NCI-H774 (cell line): ENCODE data around the gene LRP1B.

Source experiments
- DNase-seq: peaks from one replicate; lab custom pipeline; 2025; lab: John Stamatoyannopoulos, UW

LRP1B gene

GRCh38 chr2:140892911-140893637 lies 1237.7 kb downstream of the LRP1B start:
- no peak for DNase-seq

GRCh38 chr2:140892436-140892835 lies 1238.4 kb downstream of the LRP1B start:
- no peak for DNase-seq

GRCh38 chr2:140891614-140892212 lies 1239.1 kb downstream of the LRP1B start:
- no peak for DNase-seq

GRCh38 chr2:140882671-140883620 lies 1247.9 kb downstream of the LRP1B start:
- DNase-seq: no peak

DNA sequence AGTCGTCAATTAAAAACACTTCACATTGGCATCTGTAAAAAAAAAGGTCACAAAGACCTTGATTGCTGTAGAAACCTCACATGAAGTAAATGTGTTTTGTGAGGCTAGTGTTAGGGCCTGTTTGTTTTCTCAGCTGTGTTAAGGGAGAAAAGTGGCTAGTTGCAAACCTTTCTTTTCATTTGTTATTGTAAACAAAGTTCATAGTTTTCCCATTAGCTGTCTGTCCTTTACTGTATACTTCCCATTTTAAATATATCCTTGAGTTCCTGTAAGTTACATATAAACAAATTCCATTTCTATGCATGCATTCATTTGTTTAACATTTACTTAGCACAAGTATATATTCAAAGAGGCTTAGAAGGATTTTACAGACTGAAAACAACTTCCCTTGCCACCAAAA lies 1250.2 kb downstream of the LRP1B start:
- peak; percentile 19 for DNase-seq

DNA sequence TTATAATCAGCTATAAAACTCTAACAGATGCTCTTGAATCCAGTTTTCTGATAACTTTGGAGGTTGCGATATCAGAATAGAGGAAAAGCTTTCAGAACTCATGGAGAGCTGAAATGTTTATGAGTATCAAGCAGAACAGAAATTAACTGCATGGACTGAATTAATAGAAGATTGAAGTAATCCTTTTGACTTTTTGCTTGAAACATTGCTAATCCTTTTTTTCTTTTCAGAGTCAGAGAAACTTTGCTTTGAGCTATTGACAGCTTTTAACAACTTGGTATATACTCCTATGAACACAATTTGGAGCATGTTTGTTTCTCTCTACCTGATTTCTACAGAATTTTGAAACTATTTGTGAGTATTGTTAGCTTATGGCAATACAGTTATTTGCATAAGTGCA lies 1254.8 kb downstream of the LRP1B start:
- no peak for DNase-seq

DNA sequence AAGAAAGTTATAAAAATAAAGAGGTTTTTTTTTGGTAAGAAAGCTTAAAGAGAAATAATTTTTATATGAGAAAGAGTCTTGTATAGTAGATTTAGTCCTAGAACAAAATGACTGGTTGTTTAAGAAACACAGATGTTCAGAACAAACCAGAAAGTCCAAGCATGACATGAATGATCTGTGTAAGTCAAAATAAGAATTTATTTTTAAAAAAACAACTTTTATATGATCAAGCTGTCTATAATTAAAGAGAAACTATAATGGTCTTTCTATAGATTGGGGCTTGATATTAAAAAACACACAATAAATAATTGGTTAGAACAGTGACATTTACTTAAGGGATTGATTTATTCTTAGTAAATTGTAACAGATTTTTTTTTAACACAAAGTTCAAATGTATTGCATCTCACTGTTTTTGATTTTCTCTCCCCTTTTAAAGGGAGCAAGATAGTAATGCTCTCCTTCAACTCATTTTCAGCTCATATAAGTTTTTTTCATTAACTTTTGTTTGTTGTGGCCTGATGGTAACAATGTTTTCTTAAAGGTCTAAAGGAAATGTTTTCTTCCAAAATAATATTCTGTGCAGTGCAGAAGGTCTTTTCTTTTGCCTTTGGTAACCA lies 1256.8 kb downstream of the LRP1B start:
- DNase-seq: no peak

DNA sequence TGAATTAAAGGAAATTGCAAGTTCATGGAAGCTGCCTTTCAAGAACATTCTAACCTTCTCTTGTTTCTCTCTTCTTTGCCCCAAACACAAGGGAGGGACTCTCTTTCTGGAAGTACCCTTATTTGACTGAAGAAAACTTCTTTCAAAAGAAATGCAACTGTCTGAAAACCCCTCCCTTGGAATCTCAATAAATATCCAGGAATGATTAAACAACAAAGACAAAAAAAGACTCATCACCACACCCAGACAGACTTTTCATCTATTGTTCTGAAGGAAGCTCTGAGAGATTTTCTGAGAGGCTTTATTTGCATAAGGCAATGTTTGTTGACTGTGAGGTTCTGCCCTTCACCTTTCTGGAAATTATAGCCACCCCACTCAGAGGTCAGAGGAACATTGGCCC lies 1260.9 kb downstream of the LRP1B start:
- DNase-seq: no peak

DNA sequence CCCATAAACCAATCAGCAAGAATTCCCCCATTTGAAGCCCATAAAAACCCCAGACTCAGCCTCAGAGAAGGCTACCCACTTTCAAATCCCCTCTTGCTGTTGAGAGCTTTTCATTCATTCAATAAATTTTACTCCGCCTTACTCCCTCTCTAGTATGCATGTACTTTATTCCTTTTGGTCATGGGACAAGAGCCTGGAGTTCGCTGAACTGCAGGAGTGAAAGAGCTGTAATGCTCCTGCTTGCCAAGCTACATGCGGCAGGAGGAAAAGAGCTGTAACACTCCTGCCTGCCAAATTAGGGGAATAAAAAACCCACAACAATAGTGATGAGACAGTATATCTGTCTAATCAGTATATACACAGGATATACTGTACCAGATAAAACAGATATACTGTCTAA lies 1261.7 kb downstream of the LRP1B start:
- no peak for DNase-seq

DNA sequence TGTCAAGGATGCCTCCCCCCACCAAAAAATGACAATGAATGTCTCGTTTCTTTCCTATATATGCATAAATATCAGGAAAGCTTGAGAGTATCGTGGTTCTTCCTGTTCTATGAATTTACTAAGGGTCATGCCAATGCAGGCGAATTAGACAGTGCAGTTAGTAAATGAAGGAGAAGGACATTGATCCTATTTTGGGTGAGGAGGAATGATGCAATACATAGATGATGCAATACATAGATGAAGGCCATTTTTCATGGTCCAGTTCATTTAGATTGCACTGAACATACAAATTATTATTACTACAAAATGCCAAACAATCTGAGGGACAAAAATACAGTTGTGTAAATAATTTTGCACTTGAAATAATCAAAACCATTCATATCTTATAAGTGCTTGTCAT lies 1265.0 kb downstream of the LRP1B start:
- DNase-seq: no peak

GRCh38 chr2:140863713-140864112 lies 1267.1 kb downstream of the LRP1B start:
- peak; percentile 9 for DNase-seq

GRCh38 chr2:140862181-140862580 lies 1268.6 kb downstream of the LRP1B start:
- no peak for DNase-seq

GRCh38 chr2:140861666-140862065 lies 1269.2 kb downstream of the LRP1B start:
- no peak for DNase-seq

DNA sequence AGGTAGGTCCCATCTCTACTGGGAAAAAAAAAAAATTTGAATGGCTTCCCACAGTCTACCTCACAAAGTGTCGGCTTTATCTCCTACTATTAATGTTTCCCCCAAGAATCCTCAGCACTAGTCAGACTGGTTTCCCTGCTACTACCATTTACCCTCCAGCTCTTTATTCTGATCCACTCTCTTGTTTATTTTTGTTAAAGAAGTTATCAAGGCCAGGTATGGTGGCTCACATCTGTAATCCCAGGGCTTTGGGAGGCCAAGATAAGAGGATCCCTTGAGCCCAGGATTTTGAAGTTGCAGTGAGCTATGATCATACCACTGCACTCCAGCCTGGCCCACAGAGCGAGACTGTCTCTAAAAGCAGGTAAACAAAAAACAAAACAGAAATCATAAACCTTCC lies 1275.3 kb downstream of the LRP1B start:
- no peak for DNase-seq

DNA sequence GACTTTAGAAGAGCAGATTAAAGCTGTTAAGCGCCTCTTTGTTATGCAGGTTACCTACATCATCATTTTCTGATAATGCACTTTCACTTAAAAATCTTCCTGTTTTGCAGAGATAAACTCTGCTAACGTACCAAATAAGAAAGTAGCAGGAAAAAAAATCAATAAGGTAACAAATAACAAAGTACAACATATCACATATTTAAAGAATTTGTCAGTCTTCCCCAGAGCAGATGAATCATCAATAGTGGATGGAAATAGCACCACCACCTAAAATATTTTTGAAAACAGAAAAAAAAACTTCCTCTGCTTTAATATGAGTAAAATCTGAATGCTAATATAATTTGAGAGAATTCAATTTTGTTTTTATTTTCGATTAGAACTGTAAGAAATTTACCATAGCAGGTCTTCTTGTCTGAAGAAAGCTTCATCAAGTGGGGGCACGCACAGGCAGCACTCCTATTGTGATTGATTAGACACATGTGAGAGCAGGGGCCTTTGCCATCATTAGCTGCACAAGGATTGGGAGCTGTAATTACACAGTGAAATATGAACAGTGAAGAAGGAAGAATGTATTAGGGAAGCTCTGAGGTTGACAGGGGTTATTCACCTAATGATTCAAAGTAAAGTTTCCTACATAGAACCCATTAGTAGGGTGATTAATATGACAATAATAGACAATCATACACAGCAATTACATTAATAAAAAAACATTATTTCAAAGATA lies 1279.4 kb downstream of the LRP1B start:
- DNase-seq: no peak

GRCh38 chr2:140843186-140843585 lies 1287.6 kb downstream of the LRP1B start:
- no peak for DNase-seq

DNA sequence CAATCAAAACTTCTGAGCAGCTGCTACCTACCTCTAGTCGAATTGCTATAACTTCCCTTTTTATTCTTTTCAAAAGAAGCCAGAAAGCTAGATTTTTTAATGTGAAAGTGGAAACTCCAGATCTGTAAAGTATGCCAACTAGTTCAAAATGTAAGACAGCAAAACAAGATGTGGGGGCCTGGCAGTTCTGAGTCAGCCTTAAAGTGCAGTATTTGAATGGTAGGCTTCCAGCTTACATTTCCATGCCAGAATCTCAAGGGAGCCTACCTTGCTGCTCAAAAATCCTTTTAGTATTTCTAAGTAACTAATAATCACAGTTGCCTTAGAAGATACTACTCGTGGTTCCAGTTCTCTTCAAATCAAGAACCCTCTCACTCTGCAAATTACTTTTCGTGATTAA lies 1288.7 kb downstream of the LRP1B start:
- DNase-seq: no peak

DNA sequence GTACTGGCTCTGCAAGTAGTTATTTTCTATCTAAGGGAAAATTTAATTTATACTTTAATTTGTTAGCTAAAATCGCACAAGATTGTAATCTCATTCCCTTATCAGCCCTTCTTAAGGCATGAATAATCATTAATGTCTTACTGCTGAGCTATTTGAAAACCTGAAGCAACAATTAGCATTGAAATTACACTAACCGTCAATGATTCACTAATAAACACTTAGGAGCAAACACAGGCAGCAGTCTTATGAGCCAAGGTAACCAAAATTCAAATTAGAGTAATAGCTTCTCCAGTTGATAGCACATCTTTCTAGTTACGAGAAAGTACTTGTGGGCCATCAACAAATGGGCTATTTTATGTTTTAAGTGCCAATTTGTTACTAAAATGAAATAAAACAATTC lies 1289.7 kb downstream of the LRP1B start:
- DNase-seq: no peak

DNA sequence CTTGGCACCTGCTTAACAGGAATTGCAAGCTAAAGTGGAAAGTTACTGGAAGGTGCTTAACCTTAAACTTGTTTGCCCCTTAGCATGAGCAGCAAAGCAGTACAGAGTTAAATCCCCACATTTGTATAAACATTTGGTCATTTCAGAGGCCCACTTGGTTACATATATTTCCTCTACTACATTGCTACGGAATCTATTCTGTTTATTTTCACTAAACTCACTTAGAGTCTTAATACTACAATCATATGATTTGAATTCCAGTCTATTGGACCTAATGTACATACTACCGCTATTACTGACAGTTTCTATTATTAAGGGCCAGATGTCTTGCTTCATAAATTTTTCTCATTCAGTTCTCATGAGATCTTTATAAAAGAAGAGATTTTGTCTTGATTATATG lies 1294.0 kb downstream of the LRP1B start:
- no peak for DNase-seq

GRCh38 chr2:140835079-140835478 lies 1295.7 kb downstream of the LRP1B start:
- DNase-seq: no peak

DNA sequence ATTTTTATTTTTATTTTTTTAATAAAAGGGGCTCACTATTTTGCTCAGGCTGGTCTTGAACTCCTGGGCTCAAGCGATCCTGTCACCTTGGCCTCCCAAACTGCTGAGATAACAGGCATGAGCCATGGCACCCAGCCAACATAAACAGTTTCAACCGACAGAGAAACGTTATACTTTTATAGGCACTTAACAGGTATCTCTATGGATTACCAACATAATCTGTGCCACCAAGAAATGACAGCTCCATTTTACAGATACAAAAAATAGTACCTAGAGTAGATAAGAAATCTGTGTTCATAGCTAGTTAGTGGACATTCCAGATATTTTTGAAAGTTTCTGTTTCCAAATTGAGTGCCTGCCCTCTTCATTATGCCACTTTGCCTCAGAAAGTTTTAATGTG lies 1316.7 kb downstream of the LRP1B start:
- no peak for DNase-seq

- DNase-seq: no peak
Observed at GRCh38 chr2:140808820-140809219, 1322.0 kb downstream of the LRP1B start.
